Measurements from ENCODE around the gene WNK2.
"Not testable (repeated sequence)": the region's sequence is repeated elsewhere in the genome, so short reads cannot be mapped to it uniquely, and the experiment has no call there.

WNK2 gene

GRCh38 chr9:93240891-93241334 lies 57.0 kb downstream of the WNK2 start:
- DNase-seq, result no peak

GRCh38 chr9:93243112-93243511 lies 59.2 kb downstream of the WNK2 start:
- DNase-seq, result no peak

GRCh38 chr9:93244101-93244500 lies 60.2 kb downstream of the WNK2 start:
- no peak for DNase-seq

DNA sequence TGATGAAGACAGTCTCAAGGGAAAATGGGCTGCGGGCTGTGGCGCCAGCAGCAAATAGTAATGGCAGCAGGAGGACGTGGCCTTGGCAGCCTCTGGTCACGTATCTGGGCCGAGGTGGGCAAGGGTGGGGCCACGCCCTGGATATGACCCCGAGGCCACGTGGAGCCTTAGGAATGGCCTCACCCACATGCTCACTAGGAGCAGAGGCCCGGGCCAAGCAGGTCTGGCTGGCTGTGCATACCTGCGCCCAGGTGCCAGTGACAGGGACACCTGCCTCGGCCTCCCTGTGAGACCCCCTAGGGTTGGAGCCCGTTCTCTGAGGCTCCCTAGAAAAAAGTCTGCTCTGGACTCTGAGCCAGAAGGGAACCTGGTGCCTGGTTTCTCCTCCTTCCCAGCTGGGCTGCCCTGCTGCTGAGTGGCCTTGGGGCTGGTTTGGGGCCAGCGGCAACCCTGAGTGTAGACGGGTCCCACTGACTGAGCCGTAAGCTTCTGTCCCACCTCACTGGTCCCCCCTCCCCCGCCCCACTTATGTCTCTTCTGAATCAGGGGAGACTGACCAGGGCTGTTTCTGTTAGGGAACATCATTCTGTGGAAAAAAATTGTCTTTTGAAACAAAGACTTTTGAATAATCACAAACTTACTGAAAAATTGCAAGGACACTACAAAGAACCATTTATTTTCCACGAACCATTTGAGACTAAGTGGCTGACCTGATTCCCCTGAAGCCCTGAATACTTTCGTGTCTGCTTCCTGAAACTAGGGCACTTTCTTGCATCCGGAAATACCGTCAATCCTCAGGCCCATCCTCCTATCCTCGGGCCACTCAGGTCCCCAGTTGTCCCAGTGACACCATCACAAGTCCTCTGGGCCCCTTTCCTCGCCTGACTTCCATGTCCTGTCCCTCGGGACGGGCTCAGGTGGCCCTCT lies 60.8 kb downstream of the WNK2 start:
- no peak for DNase-seq

DNA sequence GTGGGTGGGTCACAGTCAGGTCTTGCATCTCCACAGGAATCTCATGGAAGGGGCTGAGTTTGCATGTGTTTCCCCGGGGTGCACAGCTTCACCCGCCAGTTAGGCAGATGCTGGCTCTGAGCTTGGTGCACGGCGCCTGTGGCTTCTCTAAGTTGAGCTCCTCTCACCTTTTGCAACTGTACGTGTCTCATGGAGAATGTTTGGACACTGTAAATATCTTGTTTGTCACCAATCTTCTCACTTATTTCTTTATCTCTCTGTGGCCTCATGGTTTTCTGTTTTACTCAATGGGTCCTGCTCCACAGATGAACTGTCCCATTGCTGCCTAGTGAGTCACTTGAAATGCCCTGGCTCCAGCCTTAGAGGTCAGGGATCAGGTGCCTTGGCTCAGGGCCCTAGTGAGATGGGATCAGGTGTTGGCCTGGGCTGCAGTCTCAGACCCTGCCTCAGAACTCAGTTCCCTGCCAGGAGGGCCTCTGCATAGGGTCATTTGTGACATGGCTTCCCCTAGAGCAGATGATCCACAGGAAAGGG lies 61.6 kb downstream of the WNK2 start:
- no peak for DNase-seq

DNA sequence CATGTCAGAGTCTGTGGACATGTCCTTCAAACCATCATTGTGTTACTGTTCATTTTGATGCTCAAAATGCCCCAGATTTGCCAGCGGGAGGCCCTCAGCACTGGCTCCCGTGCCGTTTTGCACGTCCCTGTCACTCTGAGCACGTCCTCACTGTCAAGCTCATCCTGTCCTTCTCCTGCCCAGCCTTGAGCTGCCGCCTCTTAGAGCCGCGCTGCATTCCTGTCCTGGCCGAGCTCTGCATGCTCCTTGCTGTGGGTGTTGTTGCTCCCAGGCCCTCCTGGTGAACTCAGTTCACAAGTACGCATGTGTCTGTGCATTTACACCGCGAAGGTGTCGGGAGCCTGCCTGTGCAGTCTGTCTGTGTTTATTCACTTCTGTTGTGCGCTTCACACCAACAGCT lies 62.2 kb downstream of the WNK2 start:
- DNase-seq, result no peak

DNA sequence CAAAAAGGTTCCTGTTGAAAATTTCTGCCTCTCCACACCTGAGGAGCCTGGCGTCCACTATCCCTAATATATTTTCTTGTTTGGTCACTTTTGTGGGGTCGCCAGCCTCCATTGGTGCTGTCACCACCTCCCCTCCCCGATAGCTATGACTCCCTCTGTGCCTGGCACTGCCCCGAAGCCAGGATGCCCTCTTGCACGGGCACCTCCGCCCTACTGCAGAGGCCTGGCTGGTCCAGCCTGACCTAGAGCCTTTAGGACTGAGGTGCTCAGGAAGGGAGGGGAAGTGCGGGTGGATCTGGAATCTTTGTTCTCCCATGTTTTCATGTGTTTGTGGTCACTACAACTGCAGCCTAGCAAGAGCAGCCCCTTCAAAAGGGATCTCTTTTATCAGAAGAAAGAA lies 62.6 kb downstream of the WNK2 start:
- no peak for DNase-seq

DNA sequence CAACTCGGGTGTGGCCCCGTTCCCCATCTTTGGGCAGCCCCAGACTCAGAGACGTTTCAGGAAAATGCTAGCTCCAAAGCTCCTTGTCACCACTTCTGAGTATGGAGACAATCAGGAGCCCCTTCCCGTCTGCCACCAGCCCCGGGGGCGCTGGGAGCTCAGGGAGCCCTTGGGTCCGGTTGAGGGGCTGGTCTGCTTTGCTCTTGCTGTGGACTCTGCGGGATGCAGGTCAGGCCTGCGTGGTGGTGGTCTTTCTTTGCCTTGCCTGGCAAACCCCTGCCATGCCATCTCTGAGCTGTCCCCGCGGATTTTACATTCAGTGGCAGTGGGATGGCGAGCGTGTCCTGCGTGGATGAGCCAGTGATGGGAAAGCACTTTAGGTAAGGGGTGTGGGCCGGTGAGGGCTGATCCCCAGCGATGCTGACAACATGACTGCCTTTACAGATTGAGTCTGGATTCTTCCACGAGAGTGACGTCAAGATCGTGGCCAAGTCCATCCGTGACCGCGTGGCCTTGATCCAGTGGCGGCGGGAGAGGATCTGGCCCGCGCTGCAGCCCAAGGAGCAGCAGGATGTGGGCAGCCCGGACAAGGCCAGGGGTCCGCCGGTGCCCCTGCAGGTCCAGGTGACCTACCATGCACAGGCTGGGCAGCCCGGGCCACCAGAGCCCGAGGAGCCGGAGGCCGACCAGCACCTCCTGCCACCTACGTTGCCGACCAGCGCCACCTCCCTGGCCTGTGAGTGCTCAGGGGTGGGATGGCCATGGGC lies 63.3 kb downstream of the WNK2 start:
- no peak for DNase-seq

DNA sequence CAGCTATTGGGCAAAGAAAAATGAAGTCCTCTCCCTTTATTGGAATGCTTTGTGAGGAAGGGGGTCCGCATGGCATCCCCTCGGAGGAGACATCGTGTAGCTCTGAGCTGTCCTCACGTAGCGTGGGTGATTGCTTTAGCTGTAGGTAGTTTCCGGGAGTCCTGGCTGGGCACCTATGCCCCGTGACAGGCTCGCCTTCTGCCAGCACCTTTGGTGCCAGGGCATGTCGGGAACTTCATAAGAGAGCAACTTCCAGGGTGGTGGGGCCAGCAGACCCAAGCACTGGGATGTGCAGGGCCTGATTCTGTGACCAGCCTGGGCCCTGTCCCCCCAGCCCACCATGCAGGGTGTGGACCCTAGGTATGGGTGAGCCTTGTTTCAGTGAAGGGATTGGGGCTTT lies 64.0 kb downstream of the WNK2 start:
- no peak for DNase-seq

- DNase-seq, result no peak
These were observed 64.6 kb downstream of the WNK2 start for GRCh38 chr9:93248386-93249040.

GRCh38 chr9:93250185-93250584 lies 66.2 kb downstream of the WNK2 start:
- no peak for DNase-seq

DNA sequence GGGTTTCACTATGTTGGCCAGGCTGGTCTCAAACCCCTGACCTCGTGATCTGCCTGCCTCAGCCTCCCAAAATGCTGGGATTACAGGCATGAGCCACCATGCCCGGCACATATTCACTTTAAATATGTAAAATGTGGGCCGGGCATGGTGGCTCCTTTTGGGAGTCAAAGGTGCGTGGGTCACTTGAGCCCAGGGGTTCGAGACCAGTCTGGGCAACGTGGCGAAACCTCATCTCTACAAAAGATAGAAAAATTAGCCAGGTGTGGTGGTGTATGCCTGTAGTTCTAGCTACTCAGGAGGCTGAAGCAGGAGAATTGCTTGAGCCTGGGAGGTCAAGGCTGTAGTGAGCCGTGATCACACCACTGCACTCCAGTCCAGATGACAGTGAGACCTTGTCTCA lies 67.4 kb downstream of the WNK2 start:
- not testable (repeated sequence) for DNase-seq

GRCh38 chr9:93252116-93252780 lies 68.3 kb downstream of the WNK2 start:
- DNase-seq, result no peak

- no peak for DNase-seq
These were observed 69.0 kb downstream of the WNK2 start for GRCh38 chr9:93252781-93253530.

DNA sequence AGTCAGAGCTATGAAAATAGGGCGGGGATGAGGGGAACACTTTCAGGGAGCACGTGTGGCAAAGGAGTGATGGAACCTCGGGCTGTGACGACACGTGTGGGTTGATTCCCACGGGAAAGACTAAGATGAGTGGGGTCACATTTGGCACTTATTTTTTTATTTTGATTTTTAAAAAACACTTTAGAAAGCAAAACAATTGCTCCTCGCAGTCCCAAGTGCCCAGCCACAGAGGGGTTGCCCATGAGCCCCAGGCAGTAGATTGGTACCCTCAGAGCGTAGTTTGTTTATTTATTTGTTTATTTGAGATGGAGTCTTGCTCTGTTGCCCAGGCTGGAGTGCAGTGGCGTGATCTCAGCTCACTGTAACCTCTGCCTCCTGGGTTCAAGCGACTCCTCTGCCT lies 69.7 kb downstream of the WNK2 start:
- DNase-seq, result no peak

- no peak for DNase-seq
These were observed 70.1 kb downstream of the WNK2 start for GRCh38 chr9:93254061-93254481.

- DNase-seq, result no peak
These were observed 71.0 kb downstream of the WNK2 start for GRCh38 chr9:93254806-93255493.

DNA sequence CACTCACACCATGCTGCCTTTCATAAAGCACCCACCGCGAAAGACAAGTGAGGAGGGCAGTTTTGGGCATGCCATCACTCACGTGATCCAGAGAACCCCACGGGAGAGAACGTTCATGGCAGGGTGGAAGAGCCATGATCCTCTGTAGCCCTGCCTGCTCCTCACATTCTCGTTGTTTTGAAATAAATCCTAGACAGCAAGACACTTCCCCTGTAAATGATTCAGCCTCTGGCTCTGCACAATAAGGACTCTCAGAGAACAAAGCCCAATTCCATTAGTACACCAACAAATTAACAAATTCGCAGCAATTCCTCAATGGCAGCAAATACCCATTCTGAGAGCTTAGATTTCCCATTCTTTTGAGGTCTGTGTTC lies 71.5 kb downstream of the WNK2 start:
- DNase-seq, result no peak

- DNase-seq, result no peak
These were observed 72.3 kb downstream of the WNK2 start for GRCh38 chr9:93255994-93256877.

All from stimulated activated CD4-positive, alpha-beta T cell treated with anti-CD3 and anti-CD28 coated beads, Interleukin-4, amount 100 ng/mL, for 24 hours (primary cell).